Transverse colon (tissue), 4 donors: ENCODE measurements around the gene DQX1. TPM values are rescaled to one million over a fixed set of nuclear protein-coding genes. Genes with fewer than 3 reads are reported as not detected.
"Not testable (repeated sequence)": the region's sequence is repeated elsewhere in the genome, so short reads cannot be mapped to it uniquely, and the experiment has no call there.

Source experiments
- DNase-seq: peaks from one replicate; pipeline ENCODE4 v3.0.0-alpha.2; 2019
- H3K27ac ChIP-seq, 4 donors: fragments of 200-600 bp; sonication (generic); 2 replicates each; pipeline ENCODE4 v1.5.1; 2016 to 2018; ENCODE audit warnings: inconsistent platforms in 4 of 4
- H3K27me3 ChIP-seq: fragments of 200-600 bp; sonication (generic); 2 replicates; pipeline ENCODE4 v1.5.1; 2017; ENCODE audit warnings: inconsistent platforms
- H3K36me3 ChIP-seq, 4 donors: fragments of 200-600 bp; sonication (generic); 2 replicates each; pipeline ENCODE4 v1.5.1; 2017 to 2019; ENCODE audit warnings: inconsistent platforms in 4 of 4
- H3K4me1 ChIP-seq, 4 donors: fragments of 200-600 bp; sonication (generic); 2 replicates each; pipeline ENCODE4 v1.5.1; 2017 to 2020; ENCODE audit warnings: inconsistent platforms in 4 of 4
- H3K4me3 ChIP-seq, 4 donors: fragments of 200-600 bp; sonication (generic); 1 replicate in 1 of 4; 2 replicates in 3 of 4; pipeline versions ENCODE4 v1.5.1 to v1.6.1; 2017 to 2019; ENCODE audit warnings: inconsistent platforms in 4 of 4
- H3K9me3 ChIP-seq, 2 donors: fragments of 200-600 bp; sonication (generic); 2 replicates each; pipeline ENCODE4 v1.5.1; 2017 to 2019; ENCODE audit warnings: inconsistent platforms in 2 of 2
- CTCF ChIP-seq, 5 experiments: fragments of 200-600 bp in 3 of 5; fragments of 450-650 bp in 2 of 5; sonication (generic) in 3 of 5; IDR thresholded peaks; 1 replicate in 2 of 5; 2 replicates in 3 of 5; pipeline ENCODE4 v1.5.1; 2016 to 2017; ENCODE audit warnings: antibody characterized with exemption in 5 of 5, inconsistent platforms in 3 of 5, mild to moderate bottlenecking in 2 of 5, moderate library complexity in 1 of 5
- EP300 ChIP-seq: sonication (generic); formaldehyde crosslinking; IDR thresholded peaks from one replicate; pipeline ENCODE4 v1.6.1; 2017; ENCODE audit warnings: antibody characterized with exemption, low read depth
- POLR2A ChIP-seq: fragments of 450-650 bp; IDR thresholded peaks from one replicate; pipeline ENCODE4 v1.6.1; 2016; ENCODE audit warnings: antibody characterized with exemption, mild to moderate bottlenecking, moderate library complexity
- POLR2AphosphoS5 ChIP-seq, 3 donors: sonication (generic); formaldehyde crosslinking; IDR thresholded peaks; one replicate each; pipeline ENCODE4 v1.6.1; 2016; ENCODE audit warnings: antibody characterized with exemption in 3 of 3
- WGBS, 2 donors: methylation state at CpG; one replicate each; pipeline ENCODE4 v1.1.5; 2018; ENCODE audit warnings: low coverage in 1 of 2; 5-methylcytosine and 5-hydroxymethylcytosine counted together
- in situ Hi-C, 4 donors: fragments of 200-750 bp; cut with MboI; loops; one replicate each; pipeline versions ENCODE4 v1.15.0 to v1.15.1; 2017; ENCODE audit warnings: low sequenced_read_pairs in 3 of 4, low pct_ligation_motif_present in 1 of 4, low pct_unique_long_range_greater_than_20kb in 1 of 4
- intact Hi-C: fragments of 100-400 bp; cut with DNase I; formaldehyde crosslinking; loops from one replicate; pipeline ENCODE4 v1.15.1; 2023; ENCODE audit warnings: low total_unique reads
- total RNA-seq, 4 donors: library from RNA; depleted of rRNA; stranded (reverse); fragments of >200 nt; gene quantifications; one replicate each; pipeline ENCODE4 v1.1.0, GENCODE V29; 2016

DQX1 gene
- total RNA-seq, 4 donors from 2014 or later, result 32.4 to 194 (median 53.1) TPM

GRCh38 chr2:74491648-74492544 lies 34.1 kb downstream of the DQX1 start:
- DNase-seq, result no peak
- Histone ChIP-seq H3K9me3 (no peaks in the 10 kb centered on the region), H3K4me3 (no peak overlapping the region), H3K27me3 (no peaks in the 10 kb centered on the region), H3K36me3 (peaks cover 0 to 31% (median 16%) of the 10 kb centered on the region in 4 donors), H3K4me1 (no peaks in the 10 kb centered on the region), H3K27ac (no peak overlapping the region)
- intact Hi-C loops (no loop called here), in situ Hi-C loops (loop anchor here in 2 of 4 donors (25.0 kb wide), 1 partner anchor 95 kb away; no protein-coding TSS in a partner anchor)
- WGBS, 2 donors, result 94% methylated on average over 12 of the region's 12 CpGs; no CpG with 5 or more reads in 1 of the 2 donors
- TF ChIP-seq POLR2AphosphoS5 (IDR thresholded peaks at IDR 0.05) (no peak), EP300 (no peak), POLR2A (no peak), CTCF (IDR thresholded peaks at IDR 0.05) (no peak)

GRCh38 chr2:74489906-74490305 lies 36.1 kb downstream of the DQX1 start:
- no peak for DNase-seq
- Histone ChIP-seq H3K36me3 (peaks cover 0 to 41% (median 21%) of the 10 kb centered on the region in 4 donors), H3K4me3 (no peak overlapping the region), H3K9me3 (no peaks in the 10 kb centered on the region), H3K27me3 (no peaks in the 10 kb centered on the region), H3K4me1 (no peaks in the 10 kb centered on the region), H3K27ac (no peak overlapping the region)
- in situ Hi-C loops (loop anchor here (5.0 to 25.0 kb wide), 3 partner anchors 92 to 97 kb away; no protein-coding TSS in a partner anchor), intact Hi-C loops (no loop called here)
- TF ChIP-seq POLR2A (no peak), POLR2AphosphoS5 (IDR thresholded peaks at IDR 0.05) (no peak), EP300 (no peak), CTCF (IDR thresholded peaks at IDR 0.05) (no peak)
- 92% methylated on average over 9 of the region's 9 CpGs; no CpG with 5 or more reads in 1 of the 2 donors for WGBS, 2 donors

- H3K27me3 ChIP-seq, result no peaks in the 10 kb centered on the region
- no peaks in the 10 kb centered on the region for H3K9me3 ChIP-seq
- WGBS, 2 donors, result 81 to 91% methylated on average over 2 to 9 of the region's 9 CpGs
- in situ Hi-C loops (loop anchor here (5.0 to 25.0 kb wide), 3 partner anchors 93 to 98 kb away; no protein-coding TSS in a partner anchor), intact Hi-C loops (no loop called here)
- peaks cover 0 to 41% (median 21%) of the 10 kb centered on the region in 4 donors for H3K36me3 ChIP-seq
- no peak overlapping the region for H3K4me3 ChIP-seq
- no peak overlapping the region for H3K27ac ChIP-seq
- TF ChIP-seq POLR2AphosphoS5 (IDR thresholded peaks at IDR 0.05), result no peak
- TF ChIP-seq POLR2A, result no peak
- TF ChIP-seq EP300, result no peak
- no peak for TF ChIP-seq CTCF (IDR thresholded peaks at IDR 0.05)
- peaks cover 0 to 6% (median 2%) of the 10 kb centered on the region in 4 donors for H3K4me1 ChIP-seq
- no peak for DNase-seq
Observed at GRCh38 chr2:74488643-74489481, 37.2 kb downstream of the DQX1 start.

- no peaks in the 10 kb centered on the region for H3K9me3 ChIP-seq
- H3K4me3 ChIP-seq, result no peak overlapping the region
- intact Hi-C loops, result no loop called here
- H3K27me3 ChIP-seq, result no peaks in the 10 kb centered on the region
- H3K4me1 ChIP-seq, result peaks cover 12 to 22% (median 17%) of the 10 kb centered on the region in 4 donors
- peaks cover 0 to 21% (median 10%) of the 10 kb centered on the region in 4 donors for H3K36me3 ChIP-seq
- 90 to 96% methylated on average over 2 of the region's 2 CpGs for WGBS, 2 donors
- DNase-seq, result no peak
- no peak for TF ChIP-seq POLR2A
- no peak for TF ChIP-seq EP300
- no peak for TF ChIP-seq POLR2AphosphoS5 (IDR thresholded peaks at IDR 0.05)
- TF ChIP-seq CTCF (IDR thresholded peaks at IDR 0.05), result no peak
- H3K27ac ChIP-seq, result no peak overlapping the region
- in situ Hi-C loops, result loop anchor here (5.0 to 25.0 kb wide), 3 partner anchors 96 to 101 kb away; no protein-coding TSS in a partner anchor
Observed at GRCh38 chr2:74486141-74486540, 39.9 kb downstream of the DQX1 start.

GRCh38 chr2:74483675-74484164 lies 42.3 kb downstream of the DQX1 start:
- peak overlapping the region in 3 of 4 donors; percentile 93 to 97 (median 94) for H3K27ac ChIP-seq
- H3K4me3 ChIP-seq, result peak overlapping the region; percentile 72 to 88 (median 82)
- WGBS, 2 donors, result 82 to 88% methylated on average over 16 to 19 of the region's 19 CpGs
- peaks cover 15 to 29% (median 23%) of the 10 kb centered on the region in 4 donors for H3K4me1 ChIP-seq
- in situ Hi-C loops, result loop anchor here in 3 of 4 donors (10.0 to 25.0 kb wide), 2 partner anchors 101 to 104 kb away; no protein-coding TSS in a partner anchor
- intact Hi-C loops, result loop anchor here (2.0 to 5.0 kb wide), 3 partner anchors 23 to 104 kb away; partner anchors contain the start of gene PCGF1
- H3K9me3 ChIP-seq, DNase-seq, H3K27me3 ChIP-seq: not testable (repeated sequence)
- peaks cover 0 to 11% (median 4%) of the 10 kb centered on the region in 4 donors for H3K36me3 ChIP-seq
